ENCODE results near the gene FLNC. TPM values are rescaled to one million over a fixed set of nuclear protein-coding genes. Genes with fewer than 3 reads are reported as not detected.

FLNC gene
- total and polyA plus RNA-seq, 10 donors: 0.21 to 1.8 (median 0.66) TPM

DNA sequence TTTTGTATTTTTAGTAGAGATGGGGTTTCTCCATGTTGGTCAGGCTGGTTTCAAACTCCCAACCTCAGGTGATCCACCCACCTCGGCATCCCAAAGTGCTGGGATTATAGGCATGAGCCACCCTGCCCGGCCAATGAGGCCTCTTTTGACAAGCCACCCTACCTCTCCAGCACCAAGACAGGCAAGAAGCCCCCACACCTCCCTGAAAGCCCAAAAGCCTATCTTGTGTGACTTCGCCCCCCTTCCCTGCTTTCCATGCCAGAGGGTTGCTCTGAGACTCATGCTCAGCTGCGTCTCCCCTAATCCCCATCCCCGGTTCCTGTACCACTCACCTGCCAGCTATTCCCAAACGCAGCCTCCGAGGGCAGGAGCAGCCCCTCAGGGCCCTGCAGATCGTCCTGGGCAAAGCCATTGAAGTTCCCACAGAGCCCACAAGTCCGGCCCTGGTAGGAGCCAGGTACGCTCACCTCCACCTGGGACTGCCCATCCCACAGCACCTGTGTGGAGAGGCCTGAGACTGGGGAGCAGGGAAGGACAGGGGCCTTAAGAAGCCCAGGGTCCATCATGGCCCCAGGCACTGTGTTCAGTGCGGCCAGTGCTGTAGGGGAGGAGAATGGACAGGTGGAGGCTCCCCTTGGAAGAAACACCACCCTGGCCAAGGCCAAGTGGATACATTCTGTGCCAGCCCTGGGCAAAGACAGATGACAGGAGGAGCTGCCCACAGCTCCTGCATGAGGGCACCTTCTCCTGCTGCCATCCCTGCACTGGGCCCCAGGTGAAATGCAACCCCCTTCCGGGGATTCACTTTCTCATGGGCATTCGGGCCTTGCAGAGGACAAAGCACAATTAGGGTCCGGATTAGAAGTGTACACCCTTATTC lies 48.3 kb downstream of the FLNC start:
- DNase-seq: peak; percentile 71
- intact Hi-C loops (cut with DNase I; ENCODE audit: low total_unique reads): no loop called here
- TF ChIP-seq, protein P1, sequence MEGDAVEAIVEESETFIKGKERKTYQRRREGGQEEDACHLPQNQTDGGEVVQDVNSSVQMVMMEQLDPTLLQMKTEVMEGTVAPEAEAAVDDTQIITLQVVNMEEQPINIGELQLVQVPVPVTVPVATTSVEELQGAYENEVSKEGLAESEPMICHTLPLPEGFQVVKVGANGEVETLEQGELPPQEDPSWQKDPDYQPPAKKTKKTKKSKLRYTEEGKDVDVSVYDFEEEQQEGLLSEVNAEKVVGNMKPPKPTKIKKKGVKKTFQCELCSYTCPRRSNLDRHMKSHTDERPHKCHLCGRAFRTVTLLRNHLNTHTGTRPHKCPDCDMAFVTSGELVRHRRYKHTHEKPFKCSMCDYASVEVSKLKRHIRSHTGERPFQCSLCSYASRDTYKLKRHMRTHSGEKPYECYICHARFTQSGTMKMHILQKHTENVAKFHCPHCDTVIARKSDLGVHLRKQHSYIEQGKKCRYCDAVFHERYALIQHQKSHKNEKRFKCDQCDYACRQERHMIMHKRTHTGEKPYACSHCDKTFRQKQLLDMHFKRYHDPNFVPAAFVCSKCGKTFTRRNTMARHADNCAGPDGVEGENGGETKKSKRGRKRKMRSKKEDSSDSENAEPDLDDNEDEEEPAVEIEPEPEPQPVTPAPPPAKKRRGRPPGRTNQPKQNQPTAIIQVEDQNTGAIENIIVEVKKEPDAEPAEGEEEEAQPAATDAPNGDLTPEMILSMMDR (IDR thresholded peaks at IDR 0.05 in 8 of 11, conservative IDR thresholded peaks at IDR 0.05 in 3 of 11): no peak
- TF ChIP-seq POLR2AphosphoS5 (IDR thresholded peaks at IDR 0.05): no peak
- TF ChIP-seq POLR2A (IDR thresholded peaks at IDR 0.05): no peak
- no peak overlapping the region for H3K27ac ChIP-seq
- no peaks in the 10 kb centered on the region for H3K36me3 ChIP-seq
- H3K4me1 ChIP-seq: peaks cover 0 to 2% (median under 1%) of the 10 kb centered on the region in 6 donors
- WGBS, 5 donors: 87 to 95% (median 89%) methylated on average over 12 to 14 of the region's 14 CpGs
- H3K27me3 ChIP-seq (replicated peaks in 1 of 7): peaks cover 0 to 4% (median 0%) of the 10 kb centered on the region in 7 donors
- no peaks in the 10 kb centered on the region for H3K9me3 ChIP-seq
- no peak overlapping the region for H3K4me3 ChIP-seq

DNA sequence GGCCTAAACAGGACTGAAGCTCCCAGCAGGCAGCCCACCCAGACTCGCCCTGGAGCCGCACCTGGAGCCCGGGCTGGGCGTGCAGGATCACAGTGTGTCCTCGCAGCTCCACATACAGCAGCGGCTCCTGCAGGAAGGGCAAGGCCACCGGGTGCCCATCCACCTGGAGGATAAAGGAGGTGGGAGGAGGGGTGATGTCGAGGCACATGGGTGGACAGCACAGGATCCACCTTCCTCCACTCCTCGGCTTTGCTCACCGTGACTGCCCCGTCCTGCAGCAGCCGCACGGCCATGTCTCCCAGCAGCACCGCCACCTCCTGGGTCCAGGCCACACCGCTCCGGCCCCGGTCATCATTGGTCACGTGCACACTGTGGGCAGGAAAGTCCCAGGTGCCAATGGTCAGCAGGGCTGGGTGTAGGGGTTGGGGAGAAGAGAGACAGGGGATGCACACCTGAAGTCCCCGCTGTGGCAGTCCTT lies 49.3 kb downstream of the FLNC start:
- DNase-seq: peak; percentile 63
- H3K27me3 ChIP-seq (replicated peaks in 1 of 7): peaks cover 0 to 8% (median 0%) of the 10 kb centered on the region in 7 donors
- TF ChIP-seq, protein P1 (IDR thresholded peaks at IDR 0.05 in 8 of 11, conservative IDR thresholded peaks at IDR 0.05 in 3 of 11): no peak
- TF ChIP-seq POLR2AphosphoS5 (IDR thresholded peaks at IDR 0.05) (no peak), POLR2A (IDR thresholded peaks at IDR 0.05) (no peak)
- no peak overlapping the region for H3K27ac ChIP-seq
- H3K36me3 ChIP-seq: no peaks in the 10 kb centered on the region
- intact Hi-C loops (cut with DNase I; ENCODE audit: low total_unique reads): no loop called here
- WGBS, 5 donors: 79 to 90% (median 85%) methylated on average over 16 to 19 of the region's 19 CpGs
- peaks cover 0 to 12% (median 6%) of the 10 kb centered on the region in 6 donors for H3K4me1 ChIP-seq
- H3K9me3 ChIP-seq: no peaks in the 10 kb centered on the region
- no peak overlapping the region for H3K4me3 ChIP-seq

DNA sequence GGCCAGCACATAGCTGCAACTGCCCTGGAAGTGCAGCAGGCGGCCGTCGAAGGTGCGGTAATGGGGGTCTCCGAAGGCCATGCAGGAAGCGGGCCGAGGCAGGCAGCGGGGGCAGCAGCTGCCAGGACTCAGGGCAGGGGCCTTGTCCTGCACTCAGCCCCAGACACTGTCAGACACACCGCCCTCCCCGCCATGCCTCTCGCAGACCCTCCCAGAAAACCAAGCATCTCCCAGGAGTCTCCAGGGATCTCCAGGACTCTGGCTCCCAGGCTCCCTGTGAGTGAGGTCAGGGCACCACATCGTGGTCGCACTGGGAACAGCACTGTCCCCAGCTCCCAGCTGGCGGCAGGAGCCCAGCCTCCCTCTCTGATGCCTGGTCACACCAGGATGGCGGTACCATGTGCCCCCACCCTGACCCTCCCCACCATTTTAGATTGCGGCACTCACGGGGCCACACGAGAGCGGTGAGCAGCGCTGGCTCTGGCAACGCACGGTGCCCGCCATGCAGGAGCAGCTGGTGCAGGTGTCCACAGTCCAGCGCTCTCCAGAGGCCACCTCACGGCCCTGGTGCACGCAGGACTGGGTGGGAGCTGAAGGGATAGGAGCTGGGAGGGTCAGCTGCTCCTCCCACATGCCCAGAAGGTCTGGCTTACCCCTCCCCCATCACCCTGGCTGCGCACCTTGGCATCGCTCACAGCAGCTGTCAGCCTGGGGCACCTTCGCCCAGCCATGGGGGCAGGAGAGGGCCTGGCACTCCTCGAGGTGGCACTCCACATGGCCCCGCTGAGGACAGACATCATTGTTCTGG lies 49.9 kb downstream of the FLNC start:
- H3K27me3 ChIP-seq (replicated peaks in 1 of 7): peaks cover 0 to 14% (median 0%) of the 10 kb centered on the region in 7 donors
- H3K9me3 ChIP-seq: no peaks in the 10 kb centered on the region
- H3K4me1 ChIP-seq: peaks cover 0 to 12% (median 6%) of the 10 kb centered on the region in 6 donors
- no peak overlapping the region for H3K27ac ChIP-seq
- intact Hi-C loops (cut with DNase I; ENCODE audit: low total_unique reads): loop anchor here (5.0 to 10.0 kb wide), 2 partner anchors 265 to 403 kb away; partner anchors contain the start of gene METTL2B
- H3K4me3 ChIP-seq: no peak overlapping the region
- no peaks in the 10 kb centered on the region for H3K36me3 ChIP-seq
- DNase-seq: peak; percentile 78
- TF ChIP-seq, protein P1 (IDR thresholded peaks at IDR 0.05 in 8 of 11, conservative IDR thresholded peaks at IDR 0.05 in 3 of 11): peak in 8 of 11 experiments; percentile 41 to 77 (median 64)
- TF ChIP-seq POLR2AphosphoS5 (IDR thresholded peaks at IDR 0.05) (peak in 1 of 3 donors; percentile 17), POLR2A (IDR thresholded peaks at IDR 0.05) (no peak)
- WGBS, 5 donors: 50 to 55% (median 54%) methylated on average over 19 to 31 of the region's 31 CpGs
